Adrenal gland (tissue), 19 donors: ENCODE measurements around the gene ZNF337. TPM values are rescaled to one million over a fixed set of nuclear protein-coding genes. Genes with fewer than 3 reads are reported as not detected.
A peak's percentile ranks its signal among the peaks of the same experiment; 100 is the strongest.

Experiments
- DNase-seq, 7 donors: peaks; one replicate each; pipeline ENCODE4 v3.0.0-alpha.2; 2019 to 2020
- H3K27ac ChIP-seq, 5 donors: fragments of 200-600 bp; sonication (generic) in 4 of 5; 1 replicate in 3 of 5; 2 replicates in 2 of 5; pipeline versions ENCODE4 v1.5.1 to v1.8.0; 2016 to 2020; ENCODE audit warnings: mild to moderate bottlenecking in 1 of 5
- H3K27me3 ChIP-seq: fragments of 200-600 bp; 2 replicates; pipeline ENCODE4 v1.8.0; 2021
- H3K36me3 ChIP-seq, 2 donors: fragments of 200-600 bp; replicated peaks in 1 of 2; 1 replicate in 1 of 2; 2 replicates in 1 of 2; pipeline versions ENCODE4 v1.5.1 to v1.8.0; 2018 to 2022
- H3K4me1 ChIP-seq, 2 donors: fragments of 200-600 bp; replicated peaks in 1 of 2; 1 replicate in 1 of 2; 2 replicates in 1 of 2; pipeline versions ENCODE4 v1.5.1 to v1.8.0; 2018 to 2021
- H3K4me3 ChIP-seq, 4 donors: fragments of 200-600 bp; sonication (generic) in 3 of 4; one replicate each; pipeline ENCODE4 v1.5.1; 2016 to 2018
- H3K9me3 ChIP-seq, 3 donors: fragments of 200-600 bp; sonication (generic) in 1 of 3; replicated peaks in 1 of 3; 1 replicate in 2 of 3; 2 replicates in 1 of 3; pipeline versions ENCODE4 v1.5.1 to v1.8.0; 2016 to 2021
- CTCF ChIP-seq, 6 experiments: fragments of 450-650 bp in 4 of 6; fragments of 200-600 bp in 2 of 6; sonication (generic) in 1 of 6; IDR thresholded peaks; 1 replicate in 5 of 6; 2 replicates in 1 of 6; pipeline versions ENCODE4 v1.5.1 to v1.8.0; 2016 to 2021; ENCODE audit warnings: antibody characterized with exemption in 6 of 6, mild to moderate bottlenecking in 2 of 6, moderate library complexity in 1 of 6
- POLR2A ChIP-seq, 2 donors: fragments of 450-650 bp; IDR thresholded peaks; one replicate each; pipeline ENCODE4 v1.6.1; 2017; ENCODE audit warnings: antibody characterized with exemption in 2 of 2, mild to moderate bottlenecking in 2 of 2, moderate library complexity in 1 of 2
- WGBS, 4 donors: extraction: QIAGEN DNeasy Blood & Tissue Kit in 2 of 4; methylation state at CpG; one replicate each; pipeline versions ENCODE4 v1.1.5 to v1.1.7; 2013 to 2017; 5-methylcytosine and 5-hydroxymethylcytosine counted together
- intact Hi-C, 2 donors: fragments of 100-400 bp; cut with DNase I; formaldehyde crosslinking; loops; one replicate each; pipeline versions ENCODE4 v1.14.1 to v1.15.0; 2022 to 2023
- long read RNA-seq, 10 donors: library from polyadenylated mRNA in 3 of 10; unstranded in 2 of 10; stranded (forward) in 1 of 10; transcript quantifications; one replicate each; pipeline ENCODE4 v2.0.0 and lab custom pipeline, GENCODE V29; 2021 to 2026
- polyA plus RNA-seq, 3 donors: library from polyadenylated mRNA; stranded (reverse); fragments of 200-250 nt in 2 of 3; fragments of 350-450 nt in 1 of 3; fragmentation: Illumina TruSeq in 1 of 3; extraction: RNeasy Lipid Tissue Mini Kit (QIAGEN cat#74804) in 1 of 3; gene quantifications; one replicate each; pipeline ENCODE4 v1.2.3, GENCODE V29; 2013 to 2014
- total RNA-seq, 9 donors: library from RNA; depleted of rRNA in 4 of 9; stranded (reverse); fragments of >200 nt in 4 of 9; fragments of 120-200 nt in 1 of 9; fragmentation: NEBNext Ultra II Directional in 1 of 9; extraction: Animal tissue kit (Norgen Biotek cat#: 25700) in 1 of 9; gene quantifications; one replicate each; pipeline versions ENCODE4 v1.1.0 to v1.2.4, GENCODE V29; 2013 to 2023
- donor health status: healthy with polysubstance abuse.
- donor health status: Bipolar disorder and iron deficiency.
- donor health status: DM: yes; HTN: yes; CAD: no.
- donor health status: DM: no; HTN: no; CAD: no.
- donor health status: DM: no; HTN: no; CAD: no.
- donor health status: DM: yes; HTN: yes; CAD: no.

Gene ZNF337
- total RNA-seq, result 10 to 100 TPM in 5 of 9 donors, 1 to 10 TPM in 4; 7.1 to 24.3 (median 10.5) TPM
- 10 to 100 TPM; 11.6 to 29.4 (median 22.2) TPM for polyA plus RNA-seq
- long read RNA-seq, donor 1, partial matches to known transcripts, result 0 of 3 reads
- long read RNA-seq, donor 1, other reads (novel, unspliced or antisense), result 0 of 3 reads
- long read RNA-seq, donor 2, partial matches to known transcripts, result 0 of 2 reads
- long read RNA-seq, donor 2, other reads (novel, unspliced or antisense), result 0 of 2 reads
- long read RNA-seq, donor 3, partial matches to known transcripts, result 0 of 3 reads
- long read RNA-seq, donor 3, other reads (novel, unspliced or antisense), result 0 of 3 reads
- long read RNA-seq, donor 4, partial matches to known transcripts, result 0 of 1 reads
- long read RNA-seq, donor 4, other reads (novel, unspliced or antisense), result 0 of 1 reads
- long read RNA-seq, donor 5, transcript ZNF337-201 (5 exons, 3,205 nt), result major isoform, 19 of 34 reads
- long read RNA-seq, donor 5, partial matches to known transcripts, result 1 of 34 reads
- long read RNA-seq, donor 5, other reads (novel, unspliced or antisense), result 12 of 34 reads
- long read RNA-seq, donor 6, partial matches to known transcripts, result 0 of 2 reads
- long read RNA-seq, donor 6, other reads (novel, unspliced or antisense), result 0 of 2 reads
- long read RNA-seq, donor 7, result 0 reads
- long read RNA-seq, donor 8, partial matches to known transcripts, result 0 of 1 reads
- long read RNA-seq, donor 8, other reads (novel, unspliced or antisense), result 0 of 1 reads
- long read RNA-seq, donor 9, partial matches to known transcripts, result 0 of 3 reads
- long read RNA-seq, donor 9, other reads (novel, unspliced or antisense), result 0 of 3 reads
- long read RNA-seq, donor 10, partial matches to known transcripts, result 0 of 1 reads
- long read RNA-seq, donor 10, other reads (novel, unspliced or antisense), result 0 of 1 reads

GRCh38 chr20:25696371-25697131 lies at the start of gene ZNF337:
ZNF337 (minus strand) TSS chr20:25696853; CDS start chr20:25686417, 10,436 bp downstream.
- H3K27me3 ChIP-seq, result no peaks in the 10 kb centered on the region
- H3K4me3 ChIP-seq, result peak within 1 kb of the TSS; percentile 85 to 98 (median 95)
- H3K9me3 ChIP-seq, result peaks cover 0 to 10% (median 0%) of the 10 kb centered on the region in 3 donors
- H3K4me1 ChIP-seq, result peaks cover 13 to 19% of the 10 kb centered on the region in 2 donors
- 0% methylated on average over 4 to 82 of the region's 82 CpGs for WGBS, 4 donors
- TF ChIP-seq POLR2A (IDR thresholded peaks at IDR 0.05) (peak; percentile 73 to 89), CTCF (IDR thresholded peaks at IDR 0.05) (peak in 1 of 6 experiments; percentile 31)
- DNase-seq, result peak; percentile 95 to 98 (median 97)
- peak within 1 kb of the TSS; percentile 71 to 96 (median 91) for H3K27ac ChIP-seq
- peaks cover 0 to 5% of the 10 kb centered on the region in 2 donors for H3K36me3 ChIP-seq
- intact Hi-C loops, result loop anchor here in 1 of 2 donors (10.0 kb wide), 1 partner anchor 72 kb away; the partner anchor contains the start of gene NANP

GRCh38 chr20:25745738-25746137 lies 49.1 kb upstream of the ZNF337 start:
- Histone ChIP-seq H3K4me1 (peaks cover 0 to 2% of the 10 kb centered on the region in 2 donors), H3K9me3 (no peaks in the 10 kb centered on the region), H3K27me3 (no peaks in the 10 kb centered on the region), H3K36me3 (no peaks in the 10 kb centered on the region), H3K27ac (no peak overlapping the region), H3K4me3 (no peak overlapping the region)
- no peak for DNase-seq
- WGBS, 4 donors, result 92 to 100% (median 97%) methylated on average over 1 of the region's 1 CpG; no CpG with 5 or more reads in 1 of the 4 donors
- TF ChIP-seq CTCF (IDR thresholded peaks at IDR 0.05) (no peak), POLR2A (IDR thresholded peaks at IDR 0.05) (no peak)
- intact Hi-C loops, result no loop called here

GRCh38 chr20:25745100-25745499 lies 48.4 kb upstream of the ZNF337 start:
- no peak for TF ChIP-seq POLR2A (IDR thresholded peaks at IDR 0.05)
- no peak for TF ChIP-seq CTCF (IDR thresholded peaks at IDR 0.05)
- H3K4me1 ChIP-seq, result no peaks in the 10 kb centered on the region
- no peaks in the 10 kb centered on the region for H3K36me3 ChIP-seq
- 73 to 97% (median 84%) methylated on average over 2 to 4 of the region's 4 CpGs for WGBS, 4 donors
- intact Hi-C loops, result no loop called here
- H3K27me3 ChIP-seq, result no peaks in the 10 kb centered on the region
- H3K27ac ChIP-seq, result no peak overlapping the region
- DNase-seq, result no peak
- H3K9me3 ChIP-seq, result no peaks in the 10 kb centered on the region
- no peak overlapping the region for H3K4me3 ChIP-seq
